ENCODE measurements around the gene HJV.
A peak's percentile ranks its signal among the peaks of the same experiment; 100 is the strongest.

The HJV gene

GRCh38 chr1:145992502-145992936 is 29.0 kb downstream of the HJV start:
- no peak for DNase-seq

- DNase-seq: no peak
Measured at GRCh38 chr1:145991735-145992412, 29.7 kb downstream of the HJV start.

- DNase-seq: no peak
Measured at GRCh38 chr1:145990249-145990855, 31.2 kb downstream of the HJV start.

GRCh38 chr1:145988773-145989172 is 32.8 kb downstream of the HJV start:
- no peak for DNase-seq

GRCh38 chr1:145987926-145988325 is 33.6 kb downstream of the HJV start:
- DNase-seq: no peak

- no peak for DNase-seq
Measured at GRCh38 chr1:145986551-145986950, 35.0 kb downstream of the HJV start.

- DNase-seq: no peak
Measured at GRCh38 chr1:145985502-145986439, 35.8 kb downstream of the HJV start.

GRCh38 chr1:145985129-145985501 is 36.4 kb downstream of the HJV start:
- DNase-seq: no peak

GRCh38 chr1:145983960-145984830 is 37.3 kb downstream of the HJV start:
- no peak for DNase-seq

GRCh38 chr1:145983206-145983675 is 38.3 kb downstream of the HJV start:
- DNase-seq: no peak

GRCh38 chr1:145982010-145982723 is 39.4 kb downstream of the HJV start:
- DNase-seq: no peak

GRCh38 chr1:145980457-145980994 is 41.0 kb downstream of the HJV start:
- DNase-seq: no peak

GRCh38 chr1:145979746-145980456 is 41.6 kb downstream of the HJV start:
- DNase-seq: no peak

GRCh38 chr1:145978854-145979745 is 42.4 kb downstream of the HJV start:
- DNase-seq: peak; percentile 72

GRCh38 chr1:145978471-145978853 is 43.1 kb downstream of the HJV start:
- DNase-seq: no peak

GRCh38 chr1:145977486-145978470 is 43.8 kb downstream of the HJV start:
- DNase-seq: peak; percentile 74

GRCh38 chr1:145977016-145977415 is 44.5 kb downstream of the HJV start:
- DNase-seq: no peak

- no peak for DNase-seq
Measured at GRCh38 chr1:145975216-145975615, 46.3 kb downstream of the HJV start.

GRCh38 chr1:145974721-145975120 is 46.8 kb downstream of the HJV start:
- DNase-seq: no peak

All from activated CD8-positive, alpha-beta memory T cell treated with anti-CD3 and anti-CD28 coated beads, Interleukin-2, amount 50 U/mL, for 4 hours (primary cell).